AG08395 (cell line): ENCODE results near the gene TNFRSF25.
"Not testable (repeated sequence)": the region's sequence is repeated elsewhere in the genome, so short reads cannot be mapped to it uniquely, and the experiment has no call there.

Experiments used
- DNase-seq: peaks from one replicate; pipeline ENCODE4 v3.0.0; 2012; ENCODE audit warnings: mixed read lengths, low spot score

TNFRSF25 gene

DNA sequence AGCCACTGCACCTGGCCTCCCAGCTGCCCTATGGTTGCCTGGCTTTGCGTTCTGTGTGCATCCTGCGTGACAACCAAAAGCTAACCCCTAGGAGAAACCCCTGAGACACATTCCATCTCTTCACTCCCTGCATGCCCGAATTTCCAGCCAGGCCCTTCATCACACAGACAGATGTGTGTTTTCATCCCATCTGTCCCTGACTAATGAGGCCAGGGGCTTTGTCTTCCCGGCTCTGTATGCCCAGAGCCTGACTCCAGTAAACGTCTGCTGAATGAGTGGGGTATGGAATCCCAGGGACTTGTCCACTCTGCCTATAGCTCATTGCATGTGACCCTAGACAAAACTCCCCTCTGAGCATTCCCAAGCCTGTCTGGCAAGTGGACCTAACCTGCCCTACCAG, 31.8 kb downstream of the TNFRSF25 start:
- DNase-seq, result no peak

DNA sequence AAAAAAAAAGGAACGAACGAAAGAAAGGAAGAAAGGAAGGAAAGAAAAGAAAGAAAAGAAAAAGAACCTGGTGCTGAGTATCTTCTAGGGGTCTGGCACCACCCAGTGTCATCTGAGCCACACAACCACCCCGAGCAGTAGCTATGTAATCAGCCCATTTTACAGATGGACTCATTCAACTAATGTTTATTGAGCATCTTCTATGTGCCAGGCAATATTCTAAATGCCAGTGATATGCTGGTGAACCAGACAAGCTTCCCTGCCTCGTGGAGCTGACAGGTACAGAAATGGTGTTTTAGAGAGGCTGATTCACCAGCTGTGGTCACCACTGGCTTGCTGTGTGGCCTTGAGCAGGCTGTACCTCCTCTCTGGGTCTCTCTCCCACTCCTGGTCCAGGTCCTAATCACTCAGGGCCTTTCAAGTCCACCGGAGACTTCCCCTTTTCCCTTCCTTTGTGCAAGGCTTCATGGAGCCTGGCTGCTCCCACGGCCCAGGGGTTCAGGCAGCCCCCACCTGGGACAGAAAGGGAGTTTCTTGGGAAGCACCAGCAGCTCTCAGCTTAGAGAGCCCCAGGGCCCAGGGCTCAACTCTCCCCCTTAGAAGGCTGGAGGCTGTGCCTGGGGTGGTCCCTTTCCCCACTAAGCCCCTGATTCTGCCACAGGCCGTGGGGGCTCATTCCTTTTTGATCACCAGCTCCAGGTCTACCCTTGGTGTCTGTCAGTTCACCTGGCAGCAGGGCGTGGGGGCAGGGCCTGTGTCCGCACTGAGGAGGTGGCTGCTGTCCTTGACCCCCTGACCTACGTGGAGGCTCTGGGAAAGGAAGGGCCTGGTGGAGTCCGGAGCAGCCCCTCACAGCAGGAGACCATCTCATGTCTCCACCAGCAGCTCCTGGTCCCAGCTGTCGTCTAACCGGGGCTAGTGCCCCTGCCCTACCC, 34.1 kb downstream of the TNFRSF25 start:
- DNase-seq, result not testable (repeated sequence)

DNA sequence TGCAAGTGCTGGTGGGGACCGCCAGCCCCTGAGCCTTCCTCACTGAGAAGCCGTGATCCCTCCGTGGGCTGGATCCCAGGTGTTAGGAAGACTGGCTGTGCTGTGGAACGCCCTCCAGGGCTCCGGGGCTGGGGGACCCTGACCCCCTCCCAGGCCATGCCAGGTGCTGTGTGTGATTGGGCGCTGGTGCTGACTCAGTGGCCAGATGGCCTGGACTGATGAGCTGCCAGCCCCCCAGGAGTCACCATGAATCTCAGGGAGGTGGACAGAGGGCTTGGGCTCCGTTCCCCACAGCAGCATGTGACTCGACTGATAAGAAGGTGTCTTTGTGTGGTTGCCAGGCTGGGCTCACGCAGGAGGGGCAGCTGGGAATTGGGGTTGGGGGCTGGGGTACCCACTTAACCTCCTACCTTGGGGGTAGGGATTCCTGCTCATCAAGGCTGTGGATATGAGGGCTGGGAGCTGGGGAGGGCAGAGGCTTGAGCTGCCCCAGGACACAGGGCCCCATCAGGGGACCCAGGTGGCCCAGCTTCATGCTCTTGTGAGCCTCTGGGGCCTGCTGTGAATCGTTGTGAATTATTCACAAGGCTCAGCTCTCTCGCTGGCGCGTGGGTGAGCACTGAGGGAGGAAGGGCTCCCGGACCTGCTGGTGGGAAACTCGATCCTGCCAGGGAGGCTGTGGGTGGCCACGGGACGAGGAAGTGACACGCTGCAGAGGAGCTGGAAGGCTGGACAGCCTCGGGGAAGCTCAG, 36.1 kb downstream of the TNFRSF25 start:
- not testable (repeated sequence) for DNase-seq

- not testable (repeated sequence) for DNase-seq
Measured at GRCh38 chr1:6428453-6428852, 37.5 kb downstream of the TNFRSF25 start.

DNA sequence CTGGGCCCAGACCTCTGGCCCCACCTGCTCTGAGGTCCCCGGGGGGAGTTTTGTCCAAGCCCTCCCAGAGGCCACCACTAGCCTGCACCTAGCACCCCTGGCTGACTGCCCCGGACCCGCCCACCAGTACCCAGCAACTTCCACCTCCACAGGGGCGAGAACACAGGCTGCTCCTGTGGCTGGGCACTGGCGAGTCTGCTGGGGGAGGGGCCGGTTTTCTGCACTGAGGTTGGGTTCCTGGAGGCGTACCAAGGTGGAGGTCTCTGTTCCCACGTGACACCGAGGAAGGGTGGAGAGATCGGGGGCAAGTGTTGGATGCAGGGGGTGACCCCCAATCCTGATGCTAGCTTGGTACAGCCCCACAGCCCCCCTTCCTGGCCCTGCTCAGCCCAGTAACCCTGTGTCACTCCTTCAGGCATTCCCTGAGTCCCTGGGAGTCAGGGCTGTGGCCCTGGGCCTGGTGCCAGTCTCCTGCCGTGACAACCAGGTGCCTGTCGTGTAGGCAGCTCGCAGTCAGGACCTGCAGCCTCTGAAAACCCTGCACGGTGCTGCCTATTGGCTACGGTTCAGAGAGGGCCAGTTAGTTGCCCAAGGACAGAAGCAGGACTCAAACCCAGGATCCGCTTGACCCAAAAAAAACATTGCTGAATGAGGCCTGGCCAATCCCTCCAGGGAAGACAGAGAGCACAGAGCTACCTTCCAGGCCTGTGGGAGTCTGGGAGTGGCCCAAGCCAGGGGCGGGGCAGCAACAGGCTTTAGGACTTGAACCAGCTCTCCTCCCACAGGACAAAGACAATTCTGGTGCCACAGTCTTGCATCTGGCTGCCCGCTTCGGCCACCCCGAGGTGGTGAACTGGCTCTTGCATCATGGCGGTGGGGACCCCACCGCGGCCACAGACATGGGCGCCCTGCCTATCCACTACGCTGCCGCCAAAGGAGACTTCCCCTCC, 38.3 kb downstream of the TNFRSF25 start:
- DNase-seq, result no peak

DNA sequence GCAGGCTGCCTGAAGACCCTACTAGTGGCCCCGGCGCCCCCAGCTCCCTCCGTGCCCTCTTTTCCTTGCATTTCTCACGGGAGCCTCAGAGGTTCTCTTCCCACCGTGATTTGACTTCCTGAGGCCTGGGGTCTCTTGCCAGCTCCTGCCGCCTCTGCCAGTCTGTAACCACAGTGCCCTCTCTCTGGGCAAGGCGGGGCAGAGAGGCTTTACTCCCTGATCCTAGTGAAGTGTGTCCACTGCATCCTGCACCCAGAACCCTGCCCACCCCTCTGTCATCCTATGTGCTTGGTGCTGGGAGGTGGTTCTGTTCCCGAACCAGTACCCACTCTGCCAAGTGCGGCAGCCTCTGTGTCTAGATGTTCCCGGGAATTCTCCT, 39.0 kb downstream of the TNFRSF25 start:
- no peak for DNase-seq

GRCh38 chr1:6426277-6426971, 39.5 kb downstream of the TNFRSF25 start:
- no peak for DNase-seq

GRCh38 chr1:6425658-6426057, 40.3 kb downstream of the TNFRSF25 start:
- DNase-seq, result no peak

- DNase-seq, result peak; percentile 42
Measured at GRCh38 chr1:6424619-6425593, 41.1 kb downstream of the TNFRSF25 start, which contains the start of gene ESPN. Gene ESPN, plus strand, starts transcription at chr1:6424776. Its CDS starts 180 bp downstream, at chr1:6424956.

DNA sequence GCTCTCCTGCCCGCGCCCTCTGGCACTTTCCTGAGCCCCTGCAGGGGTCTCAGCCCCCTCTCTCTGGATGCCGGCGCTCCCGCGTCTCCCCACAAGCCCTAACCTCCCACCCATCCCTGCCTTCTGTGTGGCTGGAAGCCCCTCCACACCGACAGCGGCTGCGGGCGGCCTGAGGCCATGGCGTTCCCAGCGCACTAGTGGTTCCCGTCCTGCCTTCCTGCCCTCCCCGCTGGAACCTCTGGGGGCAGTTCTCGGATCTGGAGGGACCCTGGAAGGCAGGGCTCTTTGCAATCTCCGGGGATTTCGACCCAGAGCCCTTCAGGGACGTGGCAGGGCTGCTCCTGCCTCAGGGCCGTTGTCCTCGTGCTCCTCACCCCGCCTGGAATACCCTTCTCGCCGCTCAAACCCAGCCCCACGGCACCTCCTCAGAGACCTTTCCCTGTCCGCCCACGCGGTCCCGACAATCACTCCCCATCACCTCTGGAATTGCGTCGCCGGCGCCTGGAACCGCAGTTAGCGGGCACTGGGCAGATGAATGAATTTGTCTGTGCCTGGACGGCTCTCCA, 41.9 kb downstream of the TNFRSF25 start:
- DNase-seq, result peak; percentile 27

DNA sequence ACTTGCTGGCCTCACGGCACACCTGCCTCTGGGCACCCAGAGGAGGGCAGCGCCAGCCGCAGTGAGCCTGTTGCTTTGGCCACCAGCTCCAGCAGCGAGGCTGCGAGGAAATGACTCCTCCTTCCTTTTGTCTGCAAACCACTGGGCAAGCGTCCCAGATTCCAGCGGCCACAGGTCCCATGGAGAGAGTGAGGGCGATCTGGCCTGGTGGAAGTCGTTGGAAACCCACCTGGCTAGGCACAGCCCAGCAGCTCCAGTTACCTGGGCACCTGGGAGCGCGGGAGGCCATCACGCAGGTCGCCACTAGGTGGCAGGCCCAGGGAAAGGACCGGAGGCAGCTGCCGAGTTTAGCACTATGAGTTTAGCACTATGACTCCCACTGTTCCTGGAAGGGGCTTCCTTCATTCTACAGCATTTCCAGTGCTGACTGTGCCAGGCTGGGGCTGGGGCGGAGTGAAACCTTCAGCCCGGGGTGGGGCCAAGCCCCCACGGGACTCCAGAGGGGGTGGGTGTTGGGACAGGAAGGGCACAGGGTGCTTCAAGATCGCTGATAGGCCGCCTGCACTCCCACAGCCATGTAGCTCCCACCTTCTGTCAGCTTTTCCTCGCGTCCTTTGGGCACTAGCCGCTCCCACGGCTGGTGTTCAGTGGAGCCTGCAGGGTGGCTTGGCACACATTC, 42.5 kb downstream of the TNFRSF25 start:
- DNase-seq, result peak; percentile 70

- no peak for DNase-seq
Measured at GRCh38 chr1:6421266-6421665, 44.7 kb downstream of the TNFRSF25 start.

DNA sequence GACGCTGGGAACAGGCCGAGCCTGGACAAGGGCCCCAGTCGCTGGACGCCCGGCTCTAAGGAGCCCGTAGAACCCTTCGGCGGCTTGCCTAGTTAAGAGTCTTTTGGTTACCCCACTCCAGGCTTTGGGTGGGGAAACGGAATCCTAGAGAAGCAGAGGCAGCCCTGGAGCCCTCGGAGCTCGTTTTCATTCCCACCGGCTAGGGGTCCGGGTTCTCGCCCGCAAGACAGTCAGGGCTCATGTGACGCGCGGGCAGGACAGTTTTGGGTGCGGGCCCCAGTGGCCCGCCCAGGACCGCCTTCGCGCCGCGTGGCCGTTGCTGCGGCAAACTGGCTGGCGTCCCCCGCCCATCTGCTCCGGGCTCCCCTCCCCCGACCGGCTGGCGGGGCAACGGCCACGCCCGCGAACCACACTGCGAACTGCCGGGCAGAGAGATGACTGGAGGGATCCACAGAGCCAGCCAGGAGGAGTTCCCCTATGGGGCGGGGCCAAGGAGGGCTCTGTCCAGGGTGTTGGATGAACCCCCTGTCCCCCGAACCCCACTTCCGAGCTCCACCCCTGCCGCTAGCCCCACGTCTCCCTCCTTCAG, 45.4 kb downstream of the TNFRSF25 start:
- no peak for DNase-seq

DNA sequence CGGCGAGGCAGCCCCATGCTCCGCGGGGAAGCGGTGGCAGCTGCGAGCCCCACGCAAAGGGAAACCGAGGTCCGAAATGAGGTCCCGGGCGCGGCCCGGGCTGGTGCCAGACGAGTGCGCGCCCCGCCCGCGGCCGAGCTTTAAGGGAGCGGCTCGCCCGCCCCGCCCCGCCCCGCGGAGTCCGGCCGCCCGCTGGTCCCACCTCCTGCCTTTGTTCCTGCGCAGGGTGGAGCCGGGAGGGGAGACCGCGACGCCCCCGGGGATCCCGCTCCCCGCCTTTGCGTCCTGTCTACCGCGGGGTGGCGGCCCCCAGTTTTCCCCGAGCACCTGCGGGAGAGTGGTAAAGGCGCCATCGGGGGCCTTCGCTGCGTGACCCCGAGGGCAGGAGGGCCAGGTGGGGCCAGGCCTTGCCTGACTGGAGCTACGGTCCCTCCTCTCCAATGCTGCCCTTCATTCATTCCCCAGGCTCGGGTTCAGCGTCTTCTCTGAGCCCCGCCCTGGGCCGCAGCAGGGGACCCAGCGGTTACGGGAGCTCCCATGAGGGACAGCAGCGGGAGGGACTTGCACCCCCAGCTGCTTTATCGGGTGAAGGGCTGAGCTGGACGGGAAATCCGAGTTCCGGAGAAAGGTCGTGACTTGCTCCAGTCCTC, 46.0 kb downstream of the TNFRSF25 start, which contains the start of gene HES2:
TSS of gene HES2 (minus strand) at position 116 of the 650 bp plus-strand sequence. CDS start at position 17, 99 bp downstream.
- peak; percentile 35 for DNase-seq

DNA sequence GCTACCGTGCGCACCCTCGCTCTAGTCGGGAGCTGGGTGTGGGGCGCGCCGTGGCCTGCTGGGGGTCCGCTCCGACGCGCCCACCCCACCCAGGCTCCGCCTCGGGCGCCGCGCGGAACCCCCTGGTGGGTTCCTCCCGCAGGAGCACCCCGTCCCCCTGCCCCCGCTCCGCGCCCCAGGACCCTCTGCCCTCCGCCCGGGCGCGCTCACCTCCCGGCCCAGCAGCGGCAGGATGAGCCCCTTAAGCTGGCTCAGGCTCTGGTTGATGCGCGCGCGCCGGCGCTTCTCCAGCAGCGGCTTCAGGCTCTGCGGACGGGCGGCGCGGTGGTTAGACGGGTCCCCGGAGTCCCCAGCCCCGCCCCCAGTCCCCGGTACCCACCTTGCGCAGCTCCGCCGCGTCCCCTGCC, 46.6 kb downstream of the TNFRSF25 start:
- no peak for DNase-seq

- DNase-seq, result no peak
Measured at GRCh38 chr1:6418668-6419396, 47.1 kb downstream of the TNFRSF25 start.

DNA sequence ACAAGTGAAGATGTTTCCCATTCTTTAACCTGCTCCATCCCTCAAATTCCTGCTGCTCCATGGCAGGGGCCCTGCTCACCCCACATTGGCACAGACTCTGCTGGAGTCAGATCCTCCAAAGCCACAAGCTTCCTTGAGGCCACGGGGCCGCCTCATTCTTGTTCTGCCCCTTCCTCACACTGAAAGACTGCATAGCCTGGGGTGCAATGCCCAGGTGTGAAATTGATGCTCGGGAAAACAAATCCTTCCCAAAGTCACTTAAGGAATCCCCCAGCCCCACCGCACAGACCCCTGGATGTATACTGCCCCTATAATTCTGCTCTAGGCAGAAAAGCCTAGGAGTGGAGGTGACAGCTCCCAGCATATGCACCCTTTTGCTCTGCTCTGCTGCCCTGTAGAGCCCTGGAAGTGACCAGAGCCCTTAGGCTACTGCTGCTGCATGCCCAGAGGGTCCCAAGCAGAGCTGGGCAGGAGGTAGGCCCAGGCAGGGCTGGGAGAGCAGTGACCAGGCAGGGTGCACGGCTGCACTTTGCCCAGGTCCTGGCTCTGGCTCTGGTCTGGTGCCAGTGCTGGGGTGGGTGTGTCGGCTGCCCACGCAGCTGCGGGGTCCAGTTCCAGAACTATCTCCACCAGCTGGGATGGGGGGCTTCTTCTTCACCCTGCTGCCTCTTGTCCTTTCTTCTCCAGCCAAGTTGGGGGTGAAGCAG, 47.9 kb downstream of the TNFRSF25 start:
- DNase-seq, result no peak
